HepG2 (cell line): ENCODE results near the gene CRYBA1. TPM values are rescaled to one million over a fixed set of nuclear protein-coding genes. Genes with fewer than 3 reads are reported as not detected.

ENCODE experiments used
- BORCS8-MEF2B ChIP-seq: sonication (generic); formaldehyde crosslinking; IDR thresholded peaks from 2 replicates; pipeline ENCODE4 v1.8.0; 2022; ENCODE audit warnings: mild to moderate bottlenecking, missing genetic modification reagents
- FOXP4 ChIP-seq: sonication (generic); formaldehyde crosslinking; IDR thresholded peaks from 2 replicates; pipeline ENCODE4 v1.4.0; 2020; ENCODE audit warnings: missing genetic modification reagents
- HHEX ChIP-seq: IDR thresholded peaks from 2 replicates; pipeline ENCODE4 v1.6.1; 2016; ENCODE audit warnings: control low read depth
- KDM2A ChIP-seq: sonication (generic); formaldehyde crosslinking; IDR thresholded peaks from 2 replicates; pipeline ENCODE4 v1.4.0; 2020; ENCODE audit warnings: low read depth, missing genetic modification reagents, borderline replicate concordance
- KLF15 ChIP-seq: sonication (generic); formaldehyde crosslinking; IDR thresholded peaks from 2 replicates; pipeline ENCODE4 v1.8.1; 2023; ENCODE audit warnings: borderline replicate concordance, mild to moderate bottlenecking, inconsistent platforms, missing genetic modification reagents, mixed read lengths
- MLLT10 ChIP-seq: sonication (generic); formaldehyde crosslinking; IDR thresholded peaks from 2 replicates; pipeline ENCODE4 v1.4.0; 2020; ENCODE audit warnings: missing genetic modification reagents
- NR2F2 ChIP-seq: IDR thresholded peaks from 2 replicates; pipeline ENCODE4 v1.6.1; 2012; ENCODE audit warnings: low read depth, inconsistent platforms, borderline replicate concordance
- NR2F6 ChIP-seq, 2 experiments: IDR thresholded peaks; 2 replicates each; pipeline ENCODE4 v1.6.1; 2016; ENCODE audit warnings: antibody characterized with exemption in 1 of 2, mild to moderate bottlenecking in 1 of 2
- PATZ1 ChIP-seq: sonication (generic); formaldehyde crosslinking; IDR thresholded peaks from 2 replicates; pipeline ENCODE4 v1.4.0; 2020; ENCODE audit warnings: missing genetic modification reagents
- POGK ChIP-seq: sonication (generic); formaldehyde crosslinking; conservative IDR thresholded peaks from 2 replicates; pipeline ENCODE4 v1.8.0; 2022; ENCODE audit warnings: mild to moderate bottlenecking, moderate library complexity, missing genetic modification reagents
- RARG ChIP-seq: sonication (generic); formaldehyde crosslinking; IDR thresholded peaks from 2 replicates; pipeline ENCODE4 v1.4.0; 2020; ENCODE audit warnings: low read depth, mild to moderate bottlenecking, missing genetic modification reagents
- SMAD3 ChIP-seq: sonication (generic); formaldehyde crosslinking; IDR thresholded peaks from 2 replicates; pipeline ENCODE4 v1.4.0; 2020; ENCODE audit warnings: missing genetic modification reagents
- TBX2 ChIP-seq: sonication (generic); formaldehyde crosslinking; IDR thresholded peaks from 2 replicates; pipeline ENCODE4 v1.5.0; 2020; ENCODE audit warnings: missing genetic modification reagents, mild to moderate bottlenecking, borderline replicate concordance
- YY1 ChIP-seq: IDR thresholded peaks from 2 replicates; pipeline ENCODE4 v1.6.1; 2011; ENCODE audit warnings: low read length, low read depth, moderate library complexity, mild to moderate bottlenecking; ENCODE audit not compliant: insufficient read depth, insufficient replicate concordance
- ZC3H13 ChIP-seq: sonication (generic); formaldehyde crosslinking; IDR thresholded peaks from 2 replicates; pipeline ENCODE4 v1.8.1; 2023; ENCODE audit warnings: mild to moderate bottlenecking, missing genetic modification reagents, moderate library complexity
- ZNF264 ChIP-seq: sonication (generic); formaldehyde crosslinking; IDR thresholded peaks from 2 replicates; pipeline ENCODE4 v1.4.0; 2020; ENCODE audit warnings: missing genetic modification reagents
- ZNF460 ChIP-seq: sonication (generic); formaldehyde crosslinking; IDR thresholded peaks from 2 replicates; pipeline ENCODE4 v1.5.1; 2020; ENCODE audit warnings: missing genetic modification reagents, mild to moderate bottlenecking, borderline replicate concordance
- ZNF510 ChIP-seq: sonication (generic); formaldehyde crosslinking; IDR thresholded peaks from 2 replicates; pipeline ENCODE4 v1.4.0; 2020; ENCODE audit warnings: low read depth, mild to moderate bottlenecking, missing genetic modification reagents
- ZNF546 ChIP-seq: sonication (generic); formaldehyde crosslinking; conservative IDR thresholded peaks from 2 replicates; pipeline ENCODE4 v1.8.1; 2023; ENCODE audit warnings: mild to moderate bottlenecking, missing genetic modification reagents
- ZNF724P ChIP-seq: sonication (generic); formaldehyde crosslinking; IDR thresholded peaks from 2 replicates; pipeline ENCODE4 v1.8.0; 2022; ENCODE audit warnings: missing genetic modification reagents, borderline replicate concordance
- ZSCAN25 ChIP-seq: sonication (generic); formaldehyde crosslinking; IDR thresholded peaks from 2 replicates; pipeline ENCODE4 v1.8.0; 2022; ENCODE audit warnings: mild to moderate bottlenecking, missing genetic modification reagents
- polyA plus RNA-seq, 8 experiments: library from polyadenylated mRNA; depleted of rRNA in 3 of 8; stranded (reverse) in 7 of 8; unstranded in 1 of 8; fragments of >200 nt; fragmentation: Illumina TruSeq in 4 of 8; extraction: Trizol in 4 of 8; gene quantifications; 2 replicates each; pipeline versions ENCODE4 v1.2.1 to v1.2.3, GENCODE V29; 2011 to 2016; ENCODE audit warnings: low read depth in 4 of 8, missing spikeins in 1 of 8, mixed read lengths in 1 of 8; ENCODE audit not compliant: insufficient read depth in 1 of 8
- total RNA-seq, 5 experiments: library from RNA; depleted of rRNA; stranded (reverse); fragments of >200 nt; fragmentation: Illumina TruSeq; extraction: Trizol; gene quantifications; 2 replicates each; pipeline ENCODE4 v1.2.3, GENCODE V29; 2016; ENCODE audit warnings: low read depth in 1 of 5
- TF ChIP-seq, protein P1 (sequence below): sonication (generic); formaldehyde crosslinking; IDR thresholded peaks from 2 replicates; pipeline ENCODE4 v1.5.0; 2020; ENCODE audit warnings: missing genetic modification reagents

CRYBA1 gene
- total and polyA plus RNA-seq, 2 of the 13 experiments (the other 11 are each of a cell fraction or from before 2014, with no cell fraction given): not detected

DNA sequence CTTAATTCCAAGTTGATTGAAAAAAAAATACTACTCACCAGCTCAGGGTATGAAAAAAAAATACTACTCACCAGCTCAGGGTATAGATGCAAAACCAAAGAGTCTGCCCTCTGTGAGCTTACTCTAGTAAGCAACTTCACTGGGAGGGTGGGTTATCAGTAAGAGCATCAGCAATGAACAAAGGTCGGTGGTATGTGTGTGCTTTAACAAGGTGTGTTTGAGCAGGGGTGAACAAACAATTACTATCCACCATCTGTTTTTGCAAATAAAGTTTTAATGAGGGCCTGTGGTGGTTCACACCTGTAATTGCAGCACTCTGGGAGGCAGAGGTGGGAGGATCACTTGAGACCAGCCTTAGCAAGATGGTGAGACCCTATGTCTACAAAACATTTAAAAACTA lies 27.3 kb downstream of the CRYBA1 start (continued):
- peak; percentile 76 for TF ChIP-seq FOXP4
- TF ChIP-seq POGK: peak; percentile 99
- peak; percentile 94 for TF ChIP-seq TBX2 (CRISPR knock-in tag)
- TF ChIP-seq SMAD3 (CRISPR knock-in tag): no peak
- peak; percentile 24; the same call in 1 of the 2 replicates for TF ChIP-seq PATZ1 (CRISPR knock-in tag)
- 0 out of 2 replicates have a peak, but pooled peaks have one; percentile 35 for TF ChIP-seq ZNF510 (CRISPR knock-in tag)
- no peak for TF ChIP-seq BORCS8-MEF2B (CRISPR knock-in tag)
- no peak for TF ChIP-seq ZSCAN25 (CRISPR knock-in tag)
- peak; percentile 56; the same call in 1 of the 2 replicates for TF ChIP-seq HHEX
- TF ChIP-seq, protein P1, sequence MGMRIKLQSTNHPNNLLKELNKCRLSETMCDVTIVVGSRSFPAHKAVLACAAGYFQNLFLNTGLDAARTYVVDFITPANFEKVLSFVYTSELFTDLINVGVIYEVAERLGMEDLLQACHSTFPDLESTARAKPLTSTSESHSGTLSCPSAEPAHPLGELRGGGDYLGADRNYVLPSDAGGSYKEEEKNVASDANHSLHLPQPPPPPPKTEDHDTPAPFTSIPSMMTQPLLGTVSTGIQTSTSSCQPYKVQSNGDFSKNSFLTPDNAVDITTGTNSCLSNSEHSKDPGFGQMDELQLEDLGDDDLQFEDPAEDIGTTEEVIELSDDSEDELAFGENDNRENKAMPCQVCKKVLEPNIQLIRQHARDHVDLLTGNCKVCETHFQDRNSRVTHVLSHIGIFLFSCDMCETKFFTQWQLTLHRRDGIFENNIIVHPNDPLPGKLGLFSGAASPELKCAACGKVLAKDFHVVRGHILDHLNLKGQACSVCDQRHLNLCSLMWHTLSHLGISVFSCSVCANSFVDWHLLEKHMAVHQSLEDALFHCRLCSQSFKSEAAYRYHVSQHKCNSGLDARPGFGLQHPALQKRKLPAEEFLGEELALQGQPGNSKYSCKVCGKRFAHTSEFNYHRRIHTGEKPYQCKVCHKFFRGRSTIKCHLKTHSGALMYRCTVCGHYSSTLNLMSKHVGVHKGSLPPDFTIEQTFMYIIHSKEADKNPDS (CRISPR knock-in tag): peak; percentile 98
- TF ChIP-seq NR2F6 (IDR thresholded peaks at IDR 0.05): peak; percentile 76
- peak; percentile 84 for TF ChIP-seq NR2F6 (CRISPR knock-in tag; IDR thresholded peaks at IDR 0.05)
- peak; percentile 92 for TF ChIP-seq ZNF460 (CRISPR knock-in tag)
- TF ChIP-seq YY1: no peak
- TF ChIP-seq ZNF264 (CRISPR knock-in tag): 0 out of 2 replicates have a peak, but pooled peaks have one; percentile 68
- TF ChIP-seq KLF15 (CRISPR knock-in tag): no peak
- TF ChIP-seq ZNF724P (CRISPR knock-in tag): no peak
- no peak for TF ChIP-seq RARG (CRISPR knock-in tag)
- TF ChIP-seq ZC3H13 (CRISPR knock-in tag): 0 out of 2 replicates have a peak, but pooled peaks have one; percentile 32
- no peak for TF ChIP-seq KDM2A (CRISPR knock-in tag)
- peak; percentile 59; the same call in 1 of the 2 replicates for TF ChIP-seq NR2F2
- no peak for TF ChIP-seq ZNF546 (CRISPR knock-in tag)
- no peak for TF ChIP-seq MLLT10 (CRISPR knock-in tag)
